HG02943 (cell line): ENCODE measurements around the gene UBA1.
"Not testable (repeated sequence)": the region's sequence is repeated elsewhere in the genome, so short reads cannot be mapped to it uniquely, and the experiment has no call there.

ENCODE experiments used
- ATAC-seq: cut with Tn5 transposase; IDR thresholded peaks from one replicate; pipeline ENCODE4 v1.9.1; 2021; ENCODE audit warnings: mild to moderate bottlenecking, low read depth, moderate library complexity; ENCODE audit not compliant: unreplicated experiment

Gene UBA1

DNA sequence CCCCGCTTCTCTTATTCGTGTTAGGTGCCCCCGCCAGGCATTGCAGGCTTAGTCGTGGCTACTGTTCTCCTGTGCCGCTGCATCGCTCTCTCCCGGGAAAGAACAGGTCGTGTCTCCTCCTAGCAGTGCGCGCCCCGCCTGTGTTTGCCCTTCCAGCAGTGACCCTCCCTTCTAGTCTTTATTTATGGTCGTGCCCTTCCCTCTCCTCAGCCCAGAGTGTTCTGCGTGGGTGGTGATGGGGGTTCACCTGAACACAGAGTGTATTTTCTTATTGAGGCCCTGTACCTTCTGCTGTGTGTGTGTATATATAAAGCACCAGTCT is 54.3 kb downstream of the UBA1 start:
- ATAC-seq = no peak

DNA sequence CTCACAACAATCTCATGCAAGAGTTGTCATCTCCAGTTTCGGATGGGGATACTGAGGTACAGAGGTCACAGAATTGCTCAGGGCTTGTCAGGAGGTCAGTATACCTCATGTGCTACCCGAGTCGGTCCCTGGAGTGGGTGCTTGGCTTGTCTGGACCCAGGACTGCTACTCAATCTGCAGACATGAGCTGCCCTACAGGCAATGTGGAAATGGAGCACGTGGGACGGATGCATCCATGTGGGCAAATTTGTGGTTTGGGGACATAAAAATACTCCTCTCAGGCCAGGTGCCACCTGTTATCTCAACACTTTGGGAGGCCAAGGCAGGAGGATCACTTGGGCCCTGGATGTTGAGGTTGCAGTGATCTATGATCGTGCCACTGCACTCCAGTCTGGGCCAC is 54.9 kb downstream of the UBA1 start:
- no peak for ATAC-seq

DNA sequence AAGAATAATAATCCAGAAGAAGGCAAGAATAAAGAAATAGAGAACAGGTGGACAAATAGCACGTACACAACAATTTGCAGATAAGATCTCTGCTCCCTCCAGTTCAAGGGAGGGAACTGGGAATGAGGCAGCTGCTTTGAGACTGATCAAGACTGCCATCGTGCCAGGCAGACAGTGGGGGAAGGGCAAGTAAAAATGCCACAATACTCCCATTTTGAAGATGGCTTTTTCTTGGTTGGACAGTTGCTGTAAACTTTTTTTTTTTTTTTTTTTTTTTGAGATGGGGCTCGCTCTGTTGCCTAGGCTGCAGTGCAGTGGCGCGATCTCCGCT is 56.4 kb downstream of the UBA1 start:
- ATAC-seq = no peak

DNA sequence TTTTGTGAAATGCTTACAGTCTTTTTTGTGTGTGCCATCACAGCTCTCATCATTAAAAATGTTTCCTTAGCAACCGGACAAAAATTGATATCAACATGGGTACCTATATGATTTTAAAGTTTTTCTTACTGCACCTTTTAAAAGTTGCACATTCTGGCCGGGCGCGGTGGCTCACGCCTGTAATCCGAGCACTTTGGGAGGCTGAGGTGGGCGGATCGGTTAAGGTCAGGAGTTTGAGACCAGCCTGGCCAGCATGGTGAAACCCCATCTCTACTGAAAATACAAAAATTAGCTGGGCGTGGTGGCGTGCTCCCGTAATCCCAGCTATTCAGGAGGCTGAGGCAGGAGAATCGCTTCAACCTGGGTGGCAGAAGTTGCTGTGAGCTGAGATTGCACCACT is 64.0 kb downstream of the UBA1 start:
- not testable (repeated sequence) for ATAC-seq
